ENCODE data around the gene LDLRAD3. TPM values are rescaled to one million over a fixed set of nuclear protein-coding genes. Genes with fewer than 3 reads are reported as not detected.

LDLRAD3 gene
- total and polyA plus RNA-seq, 8 donors, result 2.5 to 6.8 (median 5.6) TPM

GRCh38 chr11:36151933-36152580, 208.2 kb downstream of the LDLRAD3 start:
- Histone ChIP-seq H3K27me3 (no peaks in the 10 kb centered on the region), H3K4me3 (no peak overlapping the region), H3K36me3 (no peaks in the 10 kb centered on the region), H3K27ac (no peak overlapping the region), H3K4me1 (no peaks in the 10 kb centered on the region), H3K9me3 (no peaks in the 10 kb centered on the region)
- no peak for ATAC-seq
- intact Hi-C loops (cut with DNase I), result no loop called here
- no peak for TF ChIP-seq CTCF (IDR thresholded peaks at IDR 0.05)
- no peak for FAIRE-seq
- 89 to 92% methylated on average over 7 of the region's 7 CpGs for WGBS, 2 donors
- DNase-seq, result no peak

- Histone ChIP-seq H3K27me3 (no peaks in the 10 kb centered on the region), H3K4me1 (no peaks in the 10 kb centered on the region), H3K27ac (no peak overlapping the region), H3K36me3 (no peaks in the 10 kb centered on the region), H3K9me3 (no peaks in the 10 kb centered on the region), H3K4me3 (no peak overlapping the region)
- DNase-seq, result no peak
- TF ChIP-seq CTCF (IDR thresholded peaks at IDR 0.05), result no peak
- FAIRE-seq, result no peak
- intact Hi-C loops (cut with DNase I), result no loop called here
- ATAC-seq, result no peak
- whole genome bisulfite sequencing, 2 donors, result 88 to 96% methylated on average over 2 of the region's 2 CpGs
These were observed 209.7 kb downstream of the LDLRAD3 start for GRCh38 chr11:36153551-36153950.

- ATAC-seq (peak in 2 of 4 donors; percentile 9 to 42), FAIRE-seq (no peak), DNase-seq (no peak)
- intact Hi-C loops (cut with DNase I), result no loop called here
- no peaks in the 10 kb centered on the region for H3K4me1 ChIP-seq
- H3K27ac ChIP-seq, result no peak overlapping the region
- WGBS, 2 donors, result 56 to 61% methylated on average over 8 of the region's 8 CpGs
- no peaks in the 10 kb centered on the region for H3K9me3 ChIP-seq
- H3K36me3 ChIP-seq, result no peaks in the 10 kb centered on the region
- no peaks in the 10 kb centered on the region for H3K27me3 ChIP-seq
- TF ChIP-seq CTCF (IDR thresholded peaks at IDR 0.05), result no peak
- H3K4me3 ChIP-seq, result no peak overlapping the region
These were observed 211.3 kb downstream of the LDLRAD3 start for GRCh38 chr11:36155124-36155561.

- no peaks in the 10 kb centered on the region for H3K4me1 ChIP-seq
- FAIRE-seq, result no peak
- no peak for DNase-seq
- no peak overlapping the region for H3K4me3 ChIP-seq
- H3K27me3 ChIP-seq, result no peaks in the 10 kb centered on the region
- no peaks in the 10 kb centered on the region for H3K9me3 ChIP-seq
- no peaks in the 10 kb centered on the region for H3K36me3 ChIP-seq
- peak in 1 of 4 donors; percentile 56 for ATAC-seq
- WGBS, 2 donors, result 82 to 85% methylated on average over 6 of the region's 6 CpGs
- intact Hi-C loops (cut with DNase I), result no loop called here
- no peak for TF ChIP-seq CTCF (IDR thresholded peaks at IDR 0.05)
- no peak overlapping the region for H3K27ac ChIP-seq
These were observed 211.9 kb downstream of the LDLRAD3 start for GRCh38 chr11:36155770-36156160.

- Histone ChIP-seq H3K27me3 (no peaks in the 10 kb centered on the region), H3K9me3 (no peaks in the 10 kb centered on the region), H3K27ac (no peak overlapping the region), H3K4me1 (no peaks in the 10 kb centered on the region), H3K36me3 (no peaks in the 10 kb centered on the region), H3K4me3 (no peak overlapping the region)
- FAIRE-seq, result no peak
- no peak for TF ChIP-seq CTCF (IDR thresholded peaks at IDR 0.05)
- intact Hi-C loops (cut with DNase I), result no loop called here
- no peak for DNase-seq
- WGBS, 2 donors, result 74 to 80% methylated on average over 4 of the region's 4 CpGs
- ATAC-seq, result no peak
These were observed 212.4 kb downstream of the LDLRAD3 start for GRCh38 chr11:36156161-36156816.

Data from pancreas (tissue), 10 donors.